ENCODE data around the gene C12orf76. TPM values are rescaled to one million over a fixed set of nuclear protein-coding genes. Genes with fewer than 3 reads are reported as not detected.

C12orf76 gene
- polyA plus RNA-seq, 1 donor (not counting 4 experiments of a cell fraction or from before 2014, with no cell fraction given): 7.3 TPM

DNA sequence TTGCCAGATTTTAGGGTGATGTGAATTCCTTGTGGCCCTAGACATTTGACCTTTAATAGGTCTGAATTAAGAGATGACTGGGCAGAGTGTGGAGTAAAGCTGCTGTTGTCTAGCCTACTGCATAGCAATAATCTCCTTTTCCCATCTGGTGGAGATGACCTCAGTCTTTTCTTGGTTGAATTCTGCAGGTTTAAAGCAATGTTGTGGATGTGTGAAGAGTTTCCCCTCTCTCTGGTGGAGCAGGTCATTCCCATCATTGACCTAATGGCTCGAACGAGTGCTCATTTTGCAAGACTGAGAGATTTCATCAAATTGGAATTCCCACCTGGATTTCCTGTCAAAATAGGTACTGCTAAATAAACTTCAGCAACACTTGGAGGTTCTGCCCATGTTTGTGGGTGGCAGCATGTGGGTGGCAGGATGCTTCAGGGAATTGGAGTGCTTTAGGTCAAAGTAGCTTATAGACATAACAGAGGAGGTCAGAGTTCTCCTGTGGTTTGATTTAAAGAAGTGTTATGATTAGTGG, 19.0 kb downstream of the C12orf76 start:
- no peaks in the 10 kb centered on the region for H3K79me2 ChIP-seq (ENCODE audit: control insufficient read depth, insufficient read depth, low read length)
- no peak overlapping the region for H3K4me2 ChIP-seq (ENCODE audit: control insufficient read depth, extremely low read depth, insufficient read depth, low read depth, low read length)
- peaks cover 5% of the 10 kb centered on the region for H3K4me1 ChIP-seq (ENCODE audit: control insufficient read depth, extremely low read depth, insufficient read depth, low read length)
- dilution Hi-C loops (cut with MboI; ENCODE audit: extremely low pct_ligation_motif_present, low sequenced_read_pairs): no loop called here
- no peak overlapping the region for H3K4me3 ChIP-seq (ENCODE audit: control insufficient read depth in 2 of 3, extremely low read depth in 1 of 3, insufficient read depth in 2 of 3, low read depth in 1 of 3, low read length in 3 of 3)
- DNase-seq (ENCODE audit: low read depth, low spot score) (no peak), FAIRE-seq (no peak)
- TF ChIP-seq, protein P1, sequence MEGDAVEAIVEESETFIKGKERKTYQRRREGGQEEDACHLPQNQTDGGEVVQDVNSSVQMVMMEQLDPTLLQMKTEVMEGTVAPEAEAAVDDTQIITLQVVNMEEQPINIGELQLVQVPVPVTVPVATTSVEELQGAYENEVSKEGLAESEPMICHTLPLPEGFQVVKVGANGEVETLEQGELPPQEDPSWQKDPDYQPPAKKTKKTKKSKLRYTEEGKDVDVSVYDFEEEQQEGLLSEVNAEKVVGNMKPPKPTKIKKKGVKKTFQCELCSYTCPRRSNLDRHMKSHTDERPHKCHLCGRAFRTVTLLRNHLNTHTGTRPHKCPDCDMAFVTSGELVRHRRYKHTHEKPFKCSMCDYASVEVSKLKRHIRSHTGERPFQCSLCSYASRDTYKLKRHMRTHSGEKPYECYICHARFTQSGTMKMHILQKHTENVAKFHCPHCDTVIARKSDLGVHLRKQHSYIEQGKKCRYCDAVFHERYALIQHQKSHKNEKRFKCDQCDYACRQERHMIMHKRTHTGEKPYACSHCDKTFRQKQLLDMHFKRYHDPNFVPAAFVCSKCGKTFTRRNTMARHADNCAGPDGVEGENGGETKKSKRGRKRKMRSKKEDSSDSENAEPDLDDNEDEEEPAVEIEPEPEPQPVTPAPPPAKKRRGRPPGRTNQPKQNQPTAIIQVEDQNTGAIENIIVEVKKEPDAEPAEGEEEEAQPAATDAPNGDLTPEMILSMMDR (optimal IDR thresholded peaks at IDR 0.05 in 1 of 3, IDR thresholded peaks at IDR 0.05 in 1 of 3, conservative IDR thresholded peaks at IDR 0.05 in 1 of 3; ENCODE audit: extremely low read depth in 1 of 3, insufficient read depth in 2 of 3, low read length in 3 of 3): no peak
- no peak for TF ChIP-seq EZH2 (IDR thresholded peaks at IDR 0.05; ENCODE audit: low read length)
- no peak overlapping the region for H2AFZ ChIP-seq (ENCODE audit: control insufficient read depth, low read length)
- H4K20me1 ChIP-seq (ENCODE audit: control insufficient read depth, extremely low read depth, insufficient read depth, low read length): no peaks in the 10 kb centered on the region
- H3K27me3 ChIP-seq (ENCODE audit: control insufficient read depth, extremely low read depth, insufficient read depth, low read length): no peaks in the 10 kb centered on the region
- H3K9me1 ChIP-seq (ENCODE audit: control insufficient read depth, extremely low read depth, insufficient read depth, low read length): no peaks in the 10 kb centered on the region
- H3K9me3 ChIP-seq (ENCODE audit: control insufficient read depth, low read depth, low read length): no peaks in the 10 kb centered on the region
- H3K27ac ChIP-seq (ENCODE audit: control insufficient read depth, insufficient read depth, low read length): no peak overlapping the region
- peaks cover 18 to 33% of the 10 kb centered on the region in 2 experiments for H3K36me3 ChIP-seq (ENCODE audit: control insufficient read depth in 2 of 2, extremely low read depth in 1 of 2, insufficient read depth in 2 of 2, low read length in 2 of 2)
- H3K9ac ChIP-seq (ENCODE audit: control insufficient read depth, extremely low read depth, insufficient read depth, low read length): no peak overlapping the region

DNA sequence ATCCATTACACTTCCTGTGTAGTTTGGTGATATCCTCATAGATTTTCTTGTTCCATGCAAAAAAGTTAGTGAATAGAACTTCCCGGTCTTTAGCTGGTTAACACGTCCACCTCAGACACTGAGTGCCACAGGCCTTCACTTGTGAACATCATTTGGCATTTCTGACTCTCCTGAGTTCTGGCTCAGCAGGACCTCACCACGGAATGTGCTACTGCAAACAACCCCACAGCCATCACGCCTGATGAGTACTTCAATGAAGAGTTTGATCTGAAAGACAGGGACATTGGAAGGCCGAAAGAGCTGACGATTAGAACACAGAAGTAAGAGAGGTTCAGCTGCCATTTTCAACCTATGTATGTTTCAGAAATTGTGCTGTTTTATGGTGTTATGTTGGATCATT, 20.0 kb downstream of the C12orf76 start:
- dilution Hi-C loops (cut with MboI; ENCODE audit: extremely low pct_ligation_motif_present, low sequenced_read_pairs): no loop called here
- DNase-seq (ENCODE audit: low read depth, low spot score) (no peak), FAIRE-seq (no peak)
- no peak overlapping the region for H3K4me3 ChIP-seq (ENCODE audit: control insufficient read depth in 2 of 3, extremely low read depth in 1 of 3, insufficient read depth in 2 of 3, low read depth in 1 of 3, low read length in 3 of 3)
- no peak overlapping the region for H3K9ac ChIP-seq (ENCODE audit: control insufficient read depth, extremely low read depth, insufficient read depth, low read length)
- no peak for TF ChIP-seq EZH2 (IDR thresholded peaks at IDR 0.05; ENCODE audit: low read length)
- TF ChIP-seq, protein P1 (optimal IDR thresholded peaks at IDR 0.05 in 1 of 3, IDR thresholded peaks at IDR 0.05 in 1 of 3, conservative IDR thresholded peaks at IDR 0.05 in 1 of 3; ENCODE audit: extremely low read depth in 1 of 3, insufficient read depth in 2 of 3, low read length in 3 of 3): no peak
- H3K79me2 ChIP-seq (ENCODE audit: control insufficient read depth, insufficient read depth, low read length): no peaks in the 10 kb centered on the region
- no peaks in the 10 kb centered on the region for H4K20me1 ChIP-seq (ENCODE audit: control insufficient read depth, extremely low read depth, insufficient read depth, low read length)
- H3K36me3 ChIP-seq (ENCODE audit: control insufficient read depth in 2 of 2, extremely low read depth in 1 of 2, insufficient read depth in 2 of 2, low read length in 2 of 2): peaks cover 15 to 31% of the 10 kb centered on the region in 2 experiments
- no peaks in the 10 kb centered on the region for H3K27me3 ChIP-seq (ENCODE audit: control insufficient read depth, extremely low read depth, insufficient read depth, low read length)
- no peaks in the 10 kb centered on the region for H3K9me3 ChIP-seq (ENCODE audit: control insufficient read depth, low read depth, low read length)
- no peak overlapping the region for H3K27ac ChIP-seq (ENCODE audit: control insufficient read depth, insufficient read depth, low read length)
- peaks cover 10% of the 10 kb centered on the region for H3K4me1 ChIP-seq (ENCODE audit: control insufficient read depth, extremely low read depth, insufficient read depth, low read length)
- H2AFZ ChIP-seq (ENCODE audit: control insufficient read depth, low read length): no peak overlapping the region
- H3K9me1 ChIP-seq (ENCODE audit: control insufficient read depth, extremely low read depth, insufficient read depth, low read length): no peaks in the 10 kb centered on the region
- H3K4me2 ChIP-seq (ENCODE audit: control insufficient read depth, extremely low read depth, insufficient read depth, low read depth, low read length): no peak overlapping the region

Measured in keratinocyte (primary cell).